ENCODE measurements around the gene GALNT15.

DNA sequence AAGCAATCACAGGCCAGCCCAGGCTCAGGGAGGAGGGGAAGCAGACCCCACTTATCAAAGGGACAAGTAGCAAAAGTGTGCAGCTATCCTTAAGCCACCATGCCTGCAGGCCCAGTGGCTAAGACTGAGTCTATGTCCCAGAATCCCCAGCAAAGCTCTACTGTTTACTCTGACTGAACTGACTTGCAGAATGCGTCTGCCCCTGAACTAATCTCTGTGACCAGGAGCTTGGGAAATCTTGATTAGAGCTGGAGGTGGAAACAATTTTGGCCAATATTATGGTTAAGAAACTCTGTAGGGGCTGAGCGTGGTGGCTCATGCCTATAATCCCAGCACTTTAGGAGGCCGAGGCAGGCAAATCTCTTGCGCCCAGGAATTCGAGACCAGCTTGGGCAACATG is 67.7 kb downstream of the GALNT15 start:
- TF ChIP-seq EZH2phosphoT487 (IDR thresholded peaks at IDR 0.05; ENCODE audit: insufficient read depth, low read depth) = no peak
- no peak for TF ChIP-seq EZH2 (IDR thresholded peaks at IDR 0.05; ENCODE audit: insufficient read depth, poor library complexity, severe bottlenecking)
